K562 (cell line): ENCODE measurements around the gene DOK4. TPM values are rescaled to one million over a fixed set of nuclear protein-coding genes. Genes with fewer than 3 reads are reported as not detected.

Experiments
- ATAC-seq: fragments of 200-7000 bp; cut with Tn5 transposase; 3 replicates; pipeline ENCODE4 v1.9.1; 2020; ENCODE audit warnings: moderate library complexity
- BruUV-seq: library from RNA; stranded (reverse); fragments of 400-500 nt; replicated peaks from 2 replicates; lab custom pipeline; 2021; lab: Mats Ljungman, UMichigan
- CTCF ChIA-PET: fragments of 300-600 bp; formaldehyde crosslinking; extraction: SDS; loops from one replicate; lab custom pipeline; 2021; ENCODE audit warnings: low intra/inter-chr PET ratio; lab: Yijun Ruan, JAX
- POLR2A ChIA-PET: fragments of 300-600, 350-650 bp; sonication (Branson Sonifier 250); formaldehyde crosslinking; extraction: SDS; loops from one replicate; lab custom pipeline; 2021; ENCODE audit warnings: antibody characterized with exemption, inconsistent platforms; lab: Yijun Ruan, JAX
- DNase-seq, 4 experiments: peaks; one replicate each; pipeline versions ENCODE4 v3.0.0 to v3.0.0-alpha.2; 2011 to 2018; ENCODE audit warnings: low spot score in 3 of 4, mixed read lengths in 3 of 4; ENCODE audit errors: extremely low read depth in 1 of 4
- FAIRE-seq: peaks from 2 replicates; lab custom pipeline; 2011; peaks lifted over from hg19 to GRCh38; lab: Jason Lieb, UNC
- H2AFZ ChIP-seq: 2 replicates; pipeline ENCODE4 v1.6.0; 2011; ENCODE audit warnings: low read depth, low read length, control low read depth, inconsistent platforms
- H3K27ac ChIP-seq: fragments of 200-600 bp; 3 replicates; pipeline ENCODE4 v1.8.0; 2011; ENCODE audit warnings: low read depth, mild to moderate bottlenecking, control low read depth, inconsistent platforms, low read length, moderate library complexity, mixed read lengths; ENCODE audit errors: extremely low read depth
- H3K27me3 ChIP-seq, 2 experiments: fragments of 300-600 bp in 1 of 2; 2 replicates in 1 of 2; 3 replicates in 1 of 2; pipeline versions ENCODE4 v1.6.0 to v1.8.0; 2011; ENCODE audit warnings: inconsistent platforms in 2 of 2, low read length in 2 of 2, mild to moderate bottlenecking in 1 of 2, mixed read lengths in 1 of 2, moderate library complexity in 1 of 2; ENCODE audit not compliant: control insufficient read depth in 2 of 2, insufficient read depth in 2 of 2
- H3K36me3 ChIP-seq: fragments of 300-600 bp; 3 replicates; pipeline ENCODE4 v1.8.0; 2011; ENCODE audit warnings: mild to moderate bottlenecking, low read length, inconsistent platforms; ENCODE audit not compliant: control insufficient read depth, insufficient read depth
- H3K4me1 ChIP-seq, 2 experiments: fragments of 200-600 bp in 1 of 2; replicated peaks in 1 of 2; 2 replicates in 1 of 2; 3 replicates in 1 of 2; pipeline versions ENCODE4 v1.5.1 to v1.8.0; 2011; ENCODE audit warnings: inconsistent platforms in 2 of 2, low read length in 2 of 2, mild to moderate bottlenecking in 1 of 2, mixed read lengths in 1 of 2, moderate library complexity in 1 of 2; ENCODE audit not compliant: control insufficient read depth in 2 of 2, insufficient read depth in 2 of 2
- H3K4me2 ChIP-seq: 2 replicates; pipeline ENCODE4 v1.6.1; 2011; ENCODE audit warnings: low read length, control low read depth, inconsistent platforms, mixed read lengths; ENCODE audit not compliant: insufficient read depth
- H3K4me3 ChIP-seq: fragments of 200-600 bp; sonication (generic), shearing (Covaris generic); 2 replicates; pipeline ENCODE4 v1.5.1; 2016; ENCODE audit warnings: control low read depth, inconsistent platforms
- H3K79me2 ChIP-seq: fragments of 200-600 bp; 3 replicates; pipeline ENCODE4 v1.8.0; 2011; ENCODE audit warnings: low read length, inconsistent platforms; ENCODE audit not compliant: control insufficient read depth, insufficient read depth
- H3K9ac ChIP-seq, 2 experiments: 2 replicates each; pipeline versions ENCODE4 v1.6.0 to v1.6.1; 2011; ENCODE audit warnings: low read depth in 2 of 2, low read length in 2 of 2, control low read depth in 1 of 2, inconsistent platforms in 1 of 2, mild to moderate bottlenecking in 1 of 2, mixed read lengths in 1 of 2; ENCODE audit not compliant: insufficient read depth in 1 of 2
- H3K9me1 ChIP-seq: one replicate; pipeline ENCODE4 v1.6.0; 2011; ENCODE audit warnings: inconsistent platforms, mild to moderate bottlenecking, low read length, moderate library complexity; ENCODE audit not compliant: control insufficient read depth, insufficient read depth
- H3K9me3 ChIP-seq: replicated peaks from 2 replicates; pipeline ENCODE4 v1.5.1; 2011; ENCODE audit warnings: low read depth, low read length, inconsistent platforms; ENCODE audit not compliant: control insufficient read depth, insufficient read depth
- H4K20me1 ChIP-seq: replicated peaks from 2 replicates; pipeline ENCODE4 v1.6.1; 2011; ENCODE audit warnings: low read length, inconsistent platforms, mixed read lengths; ENCODE audit not compliant: control insufficient read depth, insufficient read depth
- BDP1 ChIP-seq: IDR thresholded peaks from 3 replicates; pipeline ENCODE4 v1.6.1; 2011; ENCODE audit not compliant: insufficient read length, insufficient read depth
- CEBPZ ChIP-seq: fragments of 150-350 bp; IDR thresholded peaks from 2 replicates; pipeline ENCODE4 v1.6.1; 2014; ENCODE audit warnings: low read depth, mild to moderate bottlenecking, low read length, borderline replicate concordance
- FOXA1 ChIP-seq: fragments of 450-650 bp; IDR thresholded peaks from 2 replicates; pipeline ENCODE4 v1.6.1; 2016; ENCODE audit warnings: mild to moderate bottlenecking, borderline replicate concordance
- FOXK2 ChIP-seq, 2 experiments: fragments of 450-650 bp; IDR thresholded peaks in 1 of 2; conservative IDR thresholded peaks in 1 of 2; 2 replicates each; pipeline ENCODE4 v1.6.1; 2016; ENCODE audit warnings: low read depth in 2 of 2, mild to moderate bottlenecking in 1 of 2
- FOXM1 ChIP-seq, 2 experiments: fragments of 450-650 bp in 1 of 2; sonication (generic) in 1 of 2; formaldehyde crosslinking in 1 of 2; IDR thresholded peaks; 2 replicates each; pipeline versions ENCODE4 v1.6.1 to v1.9.0; 2017 to 2022; ENCODE audit warnings: low read depth in 2 of 2, mild to moderate bottlenecking in 2 of 2, missing genetic modification reagents in 1 of 2, moderate library complexity in 1 of 2
- KDM4B ChIP-seq, 2 experiments: fragments of 450-650 bp in 1 of 2; sonication (generic) in 1 of 2; IDR thresholded peaks; 2 replicates each; pipeline ENCODE4 v1.6.1; 2016 to 2017; ENCODE audit warnings: borderline replicate concordance in 2 of 2, antibody characterized with exemption in 1 of 2, low read depth in 1 of 2, mild to moderate bottlenecking in 1 of 2
- LCOR ChIP-seq: sonication (generic); formaldehyde crosslinking; IDR thresholded peaks from 2 replicates; pipeline ENCODE4 v1.8.0; 2022; ENCODE audit warnings: mild to moderate bottlenecking, missing genetic modification reagents
- SLC30A9 ChIP-seq: fragments of 250-450 bp; sonication (Bioruptor Pico); IDR thresholded peaks from 2 replicates; pipeline ENCODE4 v1.8.0; 2022; ENCODE audit warnings: mild to moderate bottlenecking, moderate library complexity
- TCF15 ChIP-seq: fragments of 250-450 bp; sonication (Bioruptor Pico); IDR thresholded peaks from 2 replicates; pipeline ENCODE4 v1.8.0; 2022; ENCODE audit warnings: moderate library complexity, mild to moderate bottlenecking, inconsistent platforms
- ZNF121 ChIP-seq: sonication (generic); formaldehyde crosslinking; conservative IDR thresholded peaks from 2 replicates; pipeline ENCODE4 v1.8.0; 2022; ENCODE audit warnings: missing genetic modification reagents
- ZNF316 ChIP-seq: fragments of 450-650 bp; IDR thresholded peaks from 2 replicates; pipeline ENCODE4 v1.6.1; 2016
- WGBS: fragments of 100-300 bp; shearing (Covaris generic); methylation state at CpG from one replicate; pipeline ENCODE4 v1.1.6; 2016; ENCODE audit warnings: low coverage, mixed read lengths; ENCODE audit not compliant: insufficient coverage; ENCODE audit errors: missing lambda C conversion rate; 5-methylcytosine and 5-hydroxymethylcytosine counted together
- in situ Hi-C: fragments of 300-500 bp; cut with MboI; formaldehyde crosslinking; loops from 4 replicates; pipeline ENCODE4 v1.15.0; 2018; ENCODE audit warnings: inconsistent platforms, mixed read lengths
- intact Hi-C: fragments of 100-400 bp; cut with micrococcal nuclease; formaldehyde crosslinking; loops from 2 replicates; pipeline ENCODE4 v1.14.2; 2022
- polyA plus RNA-seq, 8 experiments: library from polyadenylated mRNA; depleted of rRNA in 4 of 8; stranded (reverse) in 5 of 8; unstranded in 3 of 8; fragments of >200 nt; fragmentation: Nextera tagmentation in 2 of 8; fragmentation: Illumina TruSeq in 1 of 8; extraction: Ambion mirVana in 2 of 8; extraction: Trizol in 1 of 8; gene quantifications; 2 replicates each; pipeline versions ENCODE4 v1.2.1 to v1.2.3, GENCODE V29; 2011 to 2014; ENCODE audit warnings: inconsistent platforms in 1 of 8, missing spikeins in 1 of 8
- total RNA-seq, 7 experiments: library from RNA; depleted of rRNA in 6 of 7; stranded (reverse); fragments of >200 nt in 6 of 7; fragmentation: Illumina TruSeq in 2 of 7; extraction: Trizol in 2 of 7; gene quantifications; 2 replicates each; pipeline versions ENCODE4 v1.2.1 to v1.2.3, GENCODE V29; 2011 to 2021; ENCODE audit warnings: low replicate concordance in 1 of 7

DOK4 gene
- total and polyA plus RNA-seq, 9 of the 15 experiments (the other 6 are each of a cell fraction or from before 2014, with no cell fraction given) = 0.10 to 14.4 (median 8.3) TPM

GRCh38 chr16:57516176-57516725 is 30.0 kb upstream of the DOK4 start (continued):
- TF ChIP-seq SLC30A9 (CRISPR knock-in tag) = no peak
- TF ChIP-seq FOXA1 = no peak
- TF ChIP-seq FOXM1 (IDR thresholded peaks at IDR 0.05; ENCODE audit: low read depth) = no peak
- TF ChIP-seq FOXM1 (CRISPR knock-in tag; IDR thresholded peaks at IDR 0.05; ENCODE audit: low read depth) = no peak
- TF ChIP-seq ZNF316 = no peak
- no peak for TF ChIP-seq ZNF121 (CRISPR knock-in tag)
- TF ChIP-seq FOXK2 (conservative IDR thresholded peaks at IDR 0.05 in 1 of 2, IDR thresholded peaks at IDR 0.05 in 1 of 2; ENCODE audit: low read depth in 2 of 2) = no peak
- no peak for TF ChIP-seq KDM4B (IDR thresholded peaks at IDR 0.05; ENCODE audit: borderline replicate concordance in 2 of 2, low read depth in 1 of 2)
- no peak for TF ChIP-seq LCOR (CRISPR knock-in tag)
- no peak for TF ChIP-seq TCF15

- no peaks in the 10 kb centered on the region for H3K9me1 ChIP-seq
- WGBS = 60% methylated on average over 21 of the region's 23 CpGs
- H3K4me1 ChIP-seq = peaks cover 0 to 19% of the 10 kb centered on the region in 2 experiments; a peak in 3 of 5 replicates
- FAIRE-seq = no peak
- in situ Hi-C loops (loop anchor here (5.0 kb wide), 3 partner anchors 38 to 213 kb away; no protein-coding TSS in a partner anchor), intact Hi-C loops (loop anchor here (10.0 kb wide), 1 partner anchor 430 kb away; no protein-coding TSS in a partner anchor)
- no peaks in the 10 kb centered on the region for H3K36me3 ChIP-seq
- CTCF ChIA-PET = no interaction called here
- no peak overlapping the region for H3K4me3 ChIP-seq
- H3K79me2 ChIP-seq = no peaks in the 10 kb centered on the region
- H2AFZ ChIP-seq = no peak overlapping the region
- H3K27ac ChIP-seq = no peak overlapping the region
- H3K9ac ChIP-seq = no peak overlapping the region
- no peaks in the 10 kb centered on the region for H3K9me3 ChIP-seq
- no peak for DNase-seq
- POLR2A ChIA-PET = interaction anchor here (1.2 to 1.5 kb wide), 2 partner anchors 11 kb away, joined by 3 to 4 read pairs; no protein-coding TSS in a partner anchor
- H4K20me1 ChIP-seq = 0 out of 2 replicates have a peak, but pooled peaks cover 2% of the 10 kb centered on the region
- no peak overlapping the region for H3K4me2 ChIP-seq
- no peak for ATAC-seq
- no peaks in the 10 kb centered on the region for H3K27me3 ChIP-seq
- no TSS peak for BruUV-seq
- TF ChIP-seq BDP1 (no peak), CEBPZ (no peak)
These were observed 28.7 kb upstream of the DOK4 start for GRCh38 chr16:57514791-57515600.
